Body of pancreas (tissue), 4 donors: ENCODE data around the gene ARHGAP26. TPM values are rescaled to one million over a fixed set of nuclear protein-coding genes. Genes with fewer than 3 reads are reported as not detected.

Experiments
- ATAC-seq: fragments of 150-250 bp; one replicate; pipeline ENCODE4 v1.9.1; 2016
- DNase-seq, 4 donors: peaks; one replicate each; pipeline ENCODE4 v3.0.0-alpha.2; 2019
- H3K27ac ChIP-seq, 4 donors: fragments of 200-600 bp; sonication (generic); 1 replicate in 3 of 4; 2 replicates in 1 of 4; pipeline versions ENCODE4 v1.5.1 to v1.6.1; 2016 to 2019; ENCODE audit warnings: mild to moderate bottlenecking in 1 of 4, mixed read lengths in 1 of 4, moderate library complexity in 1 of 4
- H3K27me3 ChIP-seq, 2 donors: fragments of 200-600 bp; sonication (generic); one replicate each; pipeline ENCODE4 v1.6.0; 2016; ENCODE audit warnings: mild to moderate bottlenecking in 1 of 2
- H3K36me3 ChIP-seq, 2 donors: fragments of 200-600 bp; sonication (generic); replicated peaks in 1 of 2; 2 replicates each; pipeline ENCODE4 v1.5.1; 2016; ENCODE audit warnings: low read depth in 2 of 2; ENCODE audit not compliant: insufficient read depth in 1 of 2
- H3K4me1 ChIP-seq: fragments of 200-600 bp; sonication (generic); one replicate; pipeline ENCODE4 v1.6.0; 2016
- H3K4me3 ChIP-seq, 2 donors: fragments of 200-600 bp; sonication (generic); 1 replicate in 1 of 2; 2 replicates in 1 of 2; pipeline ENCODE4 v1.5.1; 2016 to 2019
- H3K9me3 ChIP-seq, 3 donors: fragments of 200-600 bp; sonication (generic); 1 replicate in 2 of 3; 2 replicates in 1 of 3; pipeline ENCODE4 v1.5.1; 2016
- POLR2A ChIP-seq, 3 donors: fragments of 450-650 bp; IDR thresholded peaks; one replicate each; pipeline ENCODE4 v1.6.1; 2016; ENCODE audit warnings: antibody characterized with exemption in 3 of 3, mild to moderate bottlenecking in 2 of 3
- WGBS, 2 donors: methylation state at CpG; one replicate each; pipeline ENCODE4 v1.1.5; 2017; 5-methylcytosine and 5-hydroxymethylcytosine counted together
- intact Hi-C: fragments of 100-400 bp; cut with DNase I; formaldehyde crosslinking; loops from one replicate; pipeline ENCODE4 v1.15.1; 2023
- total RNA-seq, 2 donors: library from RNA; depleted of rRNA; stranded (reverse); fragments of >200 nt; gene quantifications; one replicate each; pipeline ENCODE4 v1.1.0, GENCODE V29; 2016
- TF ChIP-seq, protein P1 (sequence below), 7 experiments: fragments of 450-650 bp in 4 of 7; fragments of 200-600 bp in 3 of 7; sonication (generic) in 3 of 7; IDR thresholded peaks; one replicate each; pipeline ENCODE4 v1.5.1; 2016 to 2019; ENCODE audit warnings: antibody characterized with exemption in 7 of 7

Gene ARHGAP26
- total RNA-seq, 2 donors from 2014 or later: 12.5 to 14.2 TPM

DNA sequence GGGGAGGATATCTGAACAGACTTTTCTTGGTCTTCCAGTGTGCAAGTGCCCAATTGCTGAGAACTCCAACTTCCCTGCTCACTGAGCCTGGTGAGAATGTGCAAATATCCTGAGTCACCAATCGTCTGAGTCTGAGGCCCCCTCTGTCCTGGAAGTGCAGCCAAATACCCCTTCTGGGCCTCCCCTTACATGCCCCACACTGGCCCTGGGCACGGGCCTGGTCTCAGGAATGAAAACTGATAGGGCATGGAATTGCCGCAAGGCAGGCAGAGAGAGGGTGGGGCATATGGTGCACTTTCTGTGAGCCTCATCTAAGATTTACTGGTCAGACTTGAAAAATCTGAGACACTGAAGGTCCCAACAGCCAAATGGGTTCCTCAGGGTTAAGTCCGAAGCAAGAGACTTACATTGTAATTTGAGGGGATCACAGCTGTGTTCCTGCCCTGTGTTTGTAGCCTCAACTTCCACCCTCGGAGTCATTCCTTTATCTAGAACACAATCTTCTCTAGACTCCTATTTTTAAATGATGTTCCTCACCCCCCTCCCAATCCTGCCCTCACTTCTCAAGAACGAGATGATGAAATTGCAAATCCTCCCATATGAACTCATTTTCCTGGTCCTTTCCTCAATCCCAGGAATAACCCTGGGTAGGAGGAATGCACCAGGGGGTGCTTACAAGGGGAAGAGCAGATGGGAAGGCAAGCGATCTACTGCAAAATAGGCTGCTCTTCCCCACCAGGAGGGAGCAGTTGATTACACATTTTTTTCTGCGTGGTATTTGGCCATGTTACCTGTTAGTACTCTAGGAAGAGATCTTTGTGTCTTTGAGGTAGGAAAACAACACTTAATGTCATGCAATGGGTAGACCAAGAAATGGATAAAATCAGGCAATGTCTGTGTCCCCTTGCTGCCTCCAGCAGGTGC, 34.6 kb upstream of the ARHGAP26 start:
- H3K36me3 ChIP-seq: no peaks in the 10 kb centered on the region
- H3K27me3 ChIP-seq: no peaks in the 10 kb centered on the region
- H3K4me3 ChIP-seq: no peak overlapping the region
- H3K9me3 ChIP-seq: no peaks in the 10 kb centered on the region
- ATAC-seq (no peak), DNase-seq (no peak)
- H3K27ac ChIP-seq: no peak overlapping the region
- intact Hi-C loops: no loop called here
- 73 to 75% methylated on average over 7 to 8 of the region's 8 CpGs for WGBS, 2 donors
- H3K4me1 ChIP-seq: no peaks in the 10 kb centered on the region
- TF ChIP-seq POLR2A (IDR thresholded peaks at IDR 0.05): no peak
- TF ChIP-seq, protein P1, sequence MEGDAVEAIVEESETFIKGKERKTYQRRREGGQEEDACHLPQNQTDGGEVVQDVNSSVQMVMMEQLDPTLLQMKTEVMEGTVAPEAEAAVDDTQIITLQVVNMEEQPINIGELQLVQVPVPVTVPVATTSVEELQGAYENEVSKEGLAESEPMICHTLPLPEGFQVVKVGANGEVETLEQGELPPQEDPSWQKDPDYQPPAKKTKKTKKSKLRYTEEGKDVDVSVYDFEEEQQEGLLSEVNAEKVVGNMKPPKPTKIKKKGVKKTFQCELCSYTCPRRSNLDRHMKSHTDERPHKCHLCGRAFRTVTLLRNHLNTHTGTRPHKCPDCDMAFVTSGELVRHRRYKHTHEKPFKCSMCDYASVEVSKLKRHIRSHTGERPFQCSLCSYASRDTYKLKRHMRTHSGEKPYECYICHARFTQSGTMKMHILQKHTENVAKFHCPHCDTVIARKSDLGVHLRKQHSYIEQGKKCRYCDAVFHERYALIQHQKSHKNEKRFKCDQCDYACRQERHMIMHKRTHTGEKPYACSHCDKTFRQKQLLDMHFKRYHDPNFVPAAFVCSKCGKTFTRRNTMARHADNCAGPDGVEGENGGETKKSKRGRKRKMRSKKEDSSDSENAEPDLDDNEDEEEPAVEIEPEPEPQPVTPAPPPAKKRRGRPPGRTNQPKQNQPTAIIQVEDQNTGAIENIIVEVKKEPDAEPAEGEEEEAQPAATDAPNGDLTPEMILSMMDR (IDR thresholded peaks at IDR 0.05): no peak

- no peak for ATAC-seq
- intact Hi-C loops: no loop called here
- Histone ChIP-seq H3K9me3 (no peaks in the 10 kb centered on the region), H3K27me3 (no peaks in the 10 kb centered on the region), H3K4me3 (no peak overlapping the region), H3K4me1 (no peaks in the 10 kb centered on the region), H3K27ac (no peak overlapping the region), H3K36me3 (no peaks in the 10 kb centered on the region)
- 67 to 69% methylated on average over 7 of the region's 7 CpGs for WGBS, 2 donors
- no peak for TF ChIP-seq POLR2A (IDR thresholded peaks at IDR 0.05)
- TF ChIP-seq, protein P1 (IDR thresholded peaks at IDR 0.05): no peak
- no peak for DNase-seq
Measured at GRCh38 chr5:142736247-142736632, 33.9 kb upstream of the ARHGAP26 start.

DNA sequence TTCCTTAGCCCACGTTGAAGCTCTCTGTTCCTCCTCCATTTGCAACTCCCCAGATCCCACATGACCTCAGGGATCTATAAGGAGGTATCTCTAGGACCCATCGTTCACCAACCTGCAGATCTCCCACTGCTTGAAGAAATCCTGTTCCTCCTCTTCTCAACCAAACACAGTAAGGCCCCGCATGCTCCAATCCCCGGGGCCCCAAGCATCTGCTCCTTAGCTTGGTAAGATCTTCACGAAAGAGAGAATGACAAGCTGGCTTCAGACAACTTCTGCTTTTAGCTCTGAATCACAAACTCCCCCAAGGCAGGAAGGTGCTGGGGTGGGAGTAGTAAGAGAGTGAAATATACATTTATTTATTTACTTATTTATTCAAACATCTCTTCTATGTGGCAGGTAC, 33.0 kb upstream of the ARHGAP26 start:
- WGBS, 2 donors: 62 to 68% methylated on average over 5 of the region's 5 CpGs
- TF ChIP-seq, protein P1 (IDR thresholded peaks at IDR 0.05): no peak
- TF ChIP-seq POLR2A (IDR thresholded peaks at IDR 0.05): no peak
- intact Hi-C loops: no loop called here

DNA sequence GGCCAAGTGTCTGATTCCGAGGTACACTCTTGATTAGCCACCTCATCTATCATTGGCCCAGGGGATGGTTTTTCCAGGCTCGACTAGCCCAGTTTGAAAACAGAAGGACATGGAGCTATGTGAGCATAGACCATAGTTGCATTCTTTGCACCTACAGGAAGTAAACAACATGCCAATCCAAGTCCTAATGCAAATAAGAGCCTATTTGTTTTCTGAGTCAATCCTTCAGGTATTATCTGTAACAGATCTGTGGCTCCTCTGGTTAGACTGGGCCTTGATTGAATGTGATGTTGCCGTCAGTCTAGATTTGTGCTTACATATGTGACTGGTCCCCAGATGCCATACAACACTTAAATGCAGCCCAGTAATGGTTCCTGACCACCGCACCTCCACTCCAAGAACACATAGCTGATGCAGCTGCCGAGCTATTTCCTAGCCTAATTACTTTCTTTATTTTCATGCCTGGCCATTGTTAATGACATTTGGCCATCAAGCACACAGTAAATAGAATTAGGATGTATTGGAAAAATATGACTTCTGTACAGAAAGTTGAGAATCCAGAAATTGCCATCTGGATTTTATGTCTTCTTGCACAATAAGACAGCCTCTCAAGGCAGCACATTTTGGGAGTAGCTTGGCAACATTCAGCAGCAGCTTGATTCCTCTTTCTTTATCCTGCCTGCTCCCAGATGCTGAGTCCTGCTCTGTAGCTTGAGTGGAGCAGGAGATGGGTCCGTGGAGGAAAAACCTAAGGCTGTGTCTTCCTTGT, 29.5 kb upstream of the ARHGAP26 start:
- WGBS, 2 donors: 64 to 69% methylated on average over 6 of the region's 6 CpGs
- DNase-seq (no peak), ATAC-seq (no peak)
- H3K9me3 ChIP-seq: no peaks in the 10 kb centered on the region
- no peak overlapping the region for H3K27ac ChIP-seq
- H3K27me3 ChIP-seq: no peaks in the 10 kb centered on the region
- intact Hi-C loops: no loop called here
- no peak overlapping the region for H3K4me3 ChIP-seq
- H3K4me1 ChIP-seq: no peaks in the 10 kb centered on the region
- TF ChIP-seq, protein P1 (IDR thresholded peaks at IDR 0.05): no peak
- TF ChIP-seq POLR2A (IDR thresholded peaks at IDR 0.05): no peak
- no peaks in the 10 kb centered on the region for H3K36me3 ChIP-seq

More for the DNA sequence above, 33.0 kb upstream of the ARHGAP26 start:
- Histone ChIP-seq H3K9me3 (no peaks in the 10 kb centered on the region), H3K27ac (no peak overlapping the region), H3K4me3 (no peak overlapping the region), H3K4me1 (no peaks in the 10 kb centered on the region), H3K27me3 (no peaks in the 10 kb centered on the region), H3K36me3 (no peaks in the 10 kb centered on the region)
- DNase-seq: no peak
- ATAC-seq: no peak
